ENCODE results near the gene PSMC6. TPM values are rescaled to one million over a fixed set of nuclear protein-coding genes. Genes with fewer than 3 reads are reported as not detected.
A peak's percentile ranks its signal among the peaks of the same experiment; 100 is the strongest.
"Not testable (repeated sequence)": the region's sequence is repeated elsewhere in the genome, so short reads cannot be mapped to it uniquely, and the experiment has no call there.

The PSMC6 gene
- total RNA-seq, 1 donor from 2014 or later = 84.5 TPM

GRCh38 chr14:52748647-52749292 lies 41.8 kb downstream of the PSMC6 start:
- DNase-seq (ENCODE audit: low read depth) = no peak

GRCh38 chr14:52755607-52756316 lies 48.8 kb downstream of the PSMC6 start:
- no peak overlapping the region for H3K4me3 ChIP-seq (ENCODE audit: low read depth, low read length)
- FAIRE-seq = no peak
- H3K27me3 ChIP-seq (ENCODE audit: control insufficient read depth, insufficient read depth, low read length) = no peaks in the 10 kb centered on the region
- no peak for DNase-seq (ENCODE audit: low read depth)
- TF ChIP-seq CTCF (IDR thresholded peaks at IDR 0.05; ENCODE audit: insufficient read depth, low read length, severe bottlenecking) = no peak
- no peaks in the 10 kb centered on the region for H3K36me3 ChIP-seq (ENCODE audit: control insufficient read depth, insufficient read depth, low read length)

More at GRCh38 chr14:52748647-52749292, 41.8 kb downstream of the PSMC6 start:
- H3K36me3 ChIP-seq (ENCODE audit: control insufficient read depth, insufficient read depth, low read length) = peaks cover 2% of the 10 kb centered on the region
- no peak for FAIRE-seq
- no peaks in the 10 kb centered on the region for H3K27me3 ChIP-seq (ENCODE audit: control insufficient read depth, insufficient read depth, low read length)
- H3K4me3 ChIP-seq (ENCODE audit: low read depth, low read length) = no peak overlapping the region
- TF ChIP-seq CTCF (IDR thresholded peaks at IDR 0.05; ENCODE audit: insufficient read depth, low read length, severe bottlenecking) = no peak

GRCh38 chr14:52759145-52759544 lies 52.1 kb downstream of the PSMC6 start:
- Histone ChIP-seq H3K36me3 (ENCODE audit: control insufficient read depth, insufficient read depth, low read length) (no peaks in the 10 kb centered on the region), H3K4me3 (ENCODE audit: low read depth, low read length) (no peak overlapping the region), H3K27me3 (ENCODE audit: control insufficient read depth, insufficient read depth, low read length) (no peaks in the 10 kb centered on the region)
- DNase-seq (ENCODE audit: low read depth) (no peak), FAIRE-seq (no peak)
- TF ChIP-seq CTCF (IDR thresholded peaks at IDR 0.05; ENCODE audit: insufficient read depth, low read length, severe bottlenecking) = no peak

- not testable (repeated sequence) for H3K36me3 ChIP-seq (ENCODE audit: control insufficient read depth, insufficient read depth, low read length); DNase-seq (ENCODE audit: low read depth); H3K27me3 ChIP-seq (ENCODE audit: control insufficient read depth, insufficient read depth, low read length); FAIRE-seq; H3K4me3 ChIP-seq (ENCODE audit: low read depth, low read length)
Observed at GRCh38 chr14:52762923-52763322, 55.9 kb downstream of the PSMC6 start.

- Histone ChIP-seq H3K4me3 (ENCODE audit: low read depth, low read length) (no peak overlapping the region), H3K36me3 (ENCODE audit: control insufficient read depth, insufficient read depth, low read length) (peaks cover 7% of the 10 kb centered on the region), H3K27me3 (ENCODE audit: control insufficient read depth, insufficient read depth, low read length) (no peaks in the 10 kb centered on the region)
- FAIRE-seq (no peak), DNase-seq (ENCODE audit: low read depth) (peak; percentile 59)
- no peak for TF ChIP-seq CTCF (IDR thresholded peaks at IDR 0.05; ENCODE audit: insufficient read depth, low read length, severe bottlenecking)
Observed at GRCh38 chr14:52767058-52767833, 60.2 kb downstream of the PSMC6 start.

GRCh38 chr14:52769887-52770286 lies 62.9 kb downstream of the PSMC6 start:
- DNase-seq (ENCODE audit: low read depth) (peak; percentile 46), FAIRE-seq (no peak)
- H3K4me3 ChIP-seq (ENCODE audit: low read depth, low read length) = no peak overlapping the region
- H3K27me3 ChIP-seq (ENCODE audit: control insufficient read depth, insufficient read depth, low read length) = no peaks in the 10 kb centered on the region
- peaks cover 7% of the 10 kb centered on the region for H3K36me3 ChIP-seq (ENCODE audit: control insufficient read depth, insufficient read depth, low read length)
- TF ChIP-seq CTCF (IDR thresholded peaks at IDR 0.05; ENCODE audit: insufficient read depth, low read length, severe bottlenecking) = no peak

Measured in bronchial epithelial cell (primary cell).